NB4 (cell line): Measurements from ENCODE around the gene SDE2.

Experiments used
- DNase-seq: peaks from one replicate; pipeline ENCODE4 v3.0.0; 2010; ENCODE audit warnings: low read depth
- H3K4me3 ChIP-seq: one replicate; pipeline ENCODE4 v1.5.1; 2011; ENCODE audit warnings: mild to moderate bottlenecking, low read depth, low read length, moderate library complexity
- CTCF ChIP-seq: IDR thresholded peaks from one replicate; pipeline ENCODE4 v1.5.1; 2012; ENCODE audit warnings: low read depth, low read length
- MAX ChIP-seq: IDR thresholded peaks from 2 replicates; pipeline ENCODE4 v1.6.1; 2011; ENCODE audit warnings: low read depth, low read length
- MYC ChIP-seq: IDR thresholded peaks from 2 replicates; pipeline ENCODE4 v1.6.1; 2011; ENCODE audit warnings: low read depth, low read length
- POLR2A ChIP-seq: IDR thresholded peaks from 2 replicates; pipeline ENCODE4 v1.6.1; 2011; ENCODE audit warnings: mild to moderate bottlenecking; ENCODE audit not compliant: insufficient read length; ENCODE audit errors: extremely low read depth

The SDE2 gene

GRCh38 chr1:225945564-225945963, 53.6 kb downstream of the SDE2 start:
- no peak for DNase-seq
- TF ChIP-seq MYC (no peak), POLR2A (no peak), CTCF (no peak), MAX (no peak)
- H3K4me3 ChIP-seq: no peak overlapping the region

GRCh38 chr1:225944951-225945350, 54.2 kb downstream of the SDE2 start:
- no peak overlapping the region for H3K4me3 ChIP-seq
- TF ChIP-seq MYC (no peak), CTCF (no peak), MAX (no peak), POLR2A (no peak)
- DNase-seq: peak; percentile 69

- no peak overlapping the region for H3K4me3 ChIP-seq
- TF ChIP-seq MAX (no peak), POLR2A (no peak), MYC (no peak), CTCF (no peak)
- DNase-seq: no peak
Observed at GRCh38 chr1:225944387-225944786, 54.8 kb downstream of the SDE2 start.

- no peak for DNase-seq
- H3K4me3 ChIP-seq: no peak overlapping the region
- TF ChIP-seq MAX (no peak), CTCF (no peak), MYC (no peak), POLR2A (no peak)
Observed at GRCh38 chr1:225943582-225943981, 55.6 kb downstream of the SDE2 start.

- TF ChIP-seq MAX: no peak
- TF ChIP-seq MYC: no peak
- TF ChIP-seq CTCF: no peak
- TF ChIP-seq POLR2A: no peak
- H3K4me3 ChIP-seq: no peak overlapping the region
- DNase-seq: no peak
Observed at GRCh38 chr1:225942574-225942973, 56.6 kb downstream of the SDE2 start.

- TF ChIP-seq POLR2A (no peak), MAX (no peak), CTCF (no peak)
- DNase-seq: no peak
- H3K4me3 ChIP-seq: no peak overlapping the region
Observed at GRCh38 chr1:225941942-225942222, 57.3 kb downstream of the SDE2 start.
